ENCODE results near the gene WDR89. TPM values are rescaled to one million over a fixed set of nuclear protein-coding genes. Genes with fewer than 3 reads are reported as not detected.

WDR89 gene
- total RNA-seq, 1 experiment from 2014 or later: 14.4 TPM

DNA sequence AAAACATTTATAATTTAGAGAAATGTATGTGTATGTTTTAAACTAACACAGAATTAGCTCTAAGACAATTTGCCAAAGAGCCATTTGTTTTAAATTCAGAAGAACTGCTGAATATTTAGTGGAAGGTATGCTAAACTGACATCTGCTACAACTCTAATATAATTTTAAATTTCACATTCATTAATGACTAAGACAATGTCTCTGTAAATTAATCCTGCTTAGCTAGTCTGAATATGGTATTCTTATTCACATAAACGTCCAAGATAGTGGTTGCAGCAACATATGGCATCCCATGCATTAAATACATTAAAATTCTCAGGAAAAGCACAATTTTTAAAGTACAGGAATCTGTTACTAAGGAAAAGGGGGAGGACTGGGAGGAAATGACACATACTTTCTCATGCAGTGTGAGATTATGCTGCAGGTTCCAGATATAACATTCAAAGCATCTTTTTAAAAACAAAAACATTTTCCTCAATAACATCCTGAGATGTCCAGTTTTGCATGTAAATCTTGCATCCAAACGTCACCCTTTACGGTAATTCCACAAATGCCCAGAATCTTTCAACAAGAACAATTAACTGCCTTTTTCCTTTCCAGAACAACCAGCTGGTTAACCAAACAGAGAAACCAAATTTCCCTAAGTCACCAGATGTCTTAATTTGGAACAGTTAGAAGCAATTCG, 26.9 kb downstream of the WDR89 start:
- no peaks in the 10 kb centered on the region for H3K4me1 Mint-ChIP-seq (ENCODE audit: low read depth, unreplicated experiment)
- Histone ChIP-seq H3K9me3 (no peaks in the 10 kb centered on the region), H3K36me3 (ENCODE audit: control insufficient read depth, insufficient read depth, low read length) (no peaks in the 10 kb centered on the region), H3K4me1 (no peaks in the 10 kb centered on the region), H3K27me3 (replicated peaks; ENCODE audit: control insufficient read depth, insufficient read depth, low read length) (no peaks in the 10 kb centered on the region), H3K4me3 (ENCODE audit: low read depth, low read length) (no peak overlapping the region)
- ChIA-PET CTCF (interaction anchor here (0.6 kb wide), 1 partner anchor 188 kb away, joined by 4 read pairs; no protein-coding TSS in a partner anchor), POLR2A (no interaction called here)
- H3K9me3 Mint-ChIP-seq (ENCODE audit: unreplicated experiment): no peaks in the 10 kb centered on the region
- BruUV-seq (replicated peaks): no TSS peak
- no peak for DNase-seq
- no peak overlapping the region for H3K27ac Mint-ChIP-seq (ENCODE audit: unreplicated experiment)
- intact Hi-C loops (cut with micrococcal nuclease; ENCODE audit: unreplicated experiment): no loop called here
- TF ChIP-seq, protein P1, sequence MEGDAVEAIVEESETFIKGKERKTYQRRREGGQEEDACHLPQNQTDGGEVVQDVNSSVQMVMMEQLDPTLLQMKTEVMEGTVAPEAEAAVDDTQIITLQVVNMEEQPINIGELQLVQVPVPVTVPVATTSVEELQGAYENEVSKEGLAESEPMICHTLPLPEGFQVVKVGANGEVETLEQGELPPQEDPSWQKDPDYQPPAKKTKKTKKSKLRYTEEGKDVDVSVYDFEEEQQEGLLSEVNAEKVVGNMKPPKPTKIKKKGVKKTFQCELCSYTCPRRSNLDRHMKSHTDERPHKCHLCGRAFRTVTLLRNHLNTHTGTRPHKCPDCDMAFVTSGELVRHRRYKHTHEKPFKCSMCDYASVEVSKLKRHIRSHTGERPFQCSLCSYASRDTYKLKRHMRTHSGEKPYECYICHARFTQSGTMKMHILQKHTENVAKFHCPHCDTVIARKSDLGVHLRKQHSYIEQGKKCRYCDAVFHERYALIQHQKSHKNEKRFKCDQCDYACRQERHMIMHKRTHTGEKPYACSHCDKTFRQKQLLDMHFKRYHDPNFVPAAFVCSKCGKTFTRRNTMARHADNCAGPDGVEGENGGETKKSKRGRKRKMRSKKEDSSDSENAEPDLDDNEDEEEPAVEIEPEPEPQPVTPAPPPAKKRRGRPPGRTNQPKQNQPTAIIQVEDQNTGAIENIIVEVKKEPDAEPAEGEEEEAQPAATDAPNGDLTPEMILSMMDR (IDR thresholded peaks at IDR 0.05; ENCODE audit: insufficient read depth in 1 of 2, low read depth in 1 of 2, low read length in 1 of 2, severe bottlenecking in 1 of 2, unreplicated experiment in 1 of 2): no peak
- H3K27me3 Mint-ChIP-seq (ENCODE audit: insufficient read depth, unreplicated experiment): no peaks in the 10 kb centered on the region
- H3K4me3 Mint-ChIP-seq (ENCODE audit: unreplicated experiment): no peak overlapping the region
- peaks cover 14% of the 10 kb centered on the region for H3K36me3 Mint-ChIP-seq (ENCODE audit: insufficient read depth, unreplicated experiment)

DNA sequence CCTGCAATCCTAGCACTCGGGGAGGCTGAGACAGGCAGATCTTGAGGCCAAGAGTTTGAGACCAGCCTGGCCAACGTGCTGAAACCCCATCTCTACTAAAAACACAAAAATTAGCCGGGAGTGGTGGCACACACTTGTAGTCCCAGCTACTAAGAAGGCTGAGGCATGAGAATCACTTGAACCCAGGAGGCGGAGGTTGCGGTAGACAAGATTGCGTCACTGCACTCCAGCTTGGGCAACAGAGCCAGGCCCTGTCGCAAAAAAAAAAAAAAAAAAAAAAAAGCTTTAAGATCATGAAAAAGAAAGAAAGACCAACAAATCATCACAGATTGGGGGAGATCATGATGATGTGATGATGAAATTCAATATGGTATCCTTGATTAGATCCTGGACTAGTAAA, 30.6 kb downstream of the WDR89 start:
- Mint-ChIP-seq H3K9me3 (ENCODE audit: unreplicated experiment) (no peaks in the 10 kb centered on the region), H3K27me3 (ENCODE audit: insufficient read depth, unreplicated experiment) (no peaks in the 10 kb centered on the region), H3K4me3 (ENCODE audit: unreplicated experiment) (no peak overlapping the region), H3K4me1 (ENCODE audit: low read depth, unreplicated experiment) (no peaks in the 10 kb centered on the region), H3K36me3 (ENCODE audit: insufficient read depth, unreplicated experiment) (peaks cover 8% of the 10 kb centered on the region), H3K27ac (ENCODE audit: unreplicated experiment) (no peak overlapping the region)
- DNase-seq: no peak
- BruUV-seq (replicated peaks): no TSS peak
- H3K4me3 ChIP-seq (ENCODE audit: low read depth, low read length): no peak overlapping the region
- no peaks in the 10 kb centered on the region for H3K36me3 ChIP-seq (ENCODE audit: control insufficient read depth, insufficient read depth, low read length)
- H3K4me1 ChIP-seq: no peaks in the 10 kb centered on the region
- intact Hi-C loops (cut with micrococcal nuclease; ENCODE audit: unreplicated experiment): no loop called here
- ChIA-PET POLR2A (no interaction called here), CTCF (no interaction called here)
- no peaks in the 10 kb centered on the region for H3K9me3 ChIP-seq
- TF ChIP-seq, protein P1 (IDR thresholded peaks at IDR 0.05; ENCODE audit: insufficient read depth in 1 of 2, low read depth in 1 of 2, low read length in 1 of 2, severe bottlenecking in 1 of 2, unreplicated experiment in 1 of 2): no peak
- no peaks in the 10 kb centered on the region for H3K27me3 ChIP-seq (replicated peaks; ENCODE audit: control insufficient read depth, insufficient read depth, low read length)

DNA sequence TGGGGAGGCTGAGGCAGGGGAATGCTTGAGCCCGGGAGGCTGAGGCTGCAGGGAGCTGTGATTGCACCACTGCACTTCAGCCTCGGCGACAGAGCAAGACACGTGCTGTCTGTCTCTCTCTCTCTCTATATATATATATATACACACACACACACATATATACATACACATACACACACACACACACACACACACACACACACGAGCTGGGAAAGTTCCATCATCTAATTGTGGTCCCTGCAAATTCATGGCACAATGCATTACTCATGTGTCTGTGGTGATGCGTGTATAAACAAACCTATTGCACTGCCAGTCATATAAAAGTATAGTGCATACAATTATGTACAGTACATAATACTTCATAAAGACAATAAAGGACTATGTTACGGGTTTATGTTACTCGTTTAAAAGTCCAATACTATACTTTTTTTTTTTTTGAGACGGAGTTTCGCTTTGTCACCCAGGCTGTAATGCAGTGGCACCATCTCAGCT, 36.6 kb downstream of the WDR89 start:
- no peak overlapping the region for H3K4me3 ChIP-seq (ENCODE audit: low read depth, low read length)
- no peaks in the 10 kb centered on the region for H3K9me3 ChIP-seq
- no peaks in the 10 kb centered on the region for H3K9me3 Mint-ChIP-seq (ENCODE audit: unreplicated experiment)
- intact Hi-C loops (cut with micrococcal nuclease; ENCODE audit: unreplicated experiment): no loop called here
- H3K36me3 Mint-ChIP-seq (ENCODE audit: insufficient read depth, unreplicated experiment): peaks cover 17% of the 10 kb centered on the region
- H3K4me3 Mint-ChIP-seq (ENCODE audit: unreplicated experiment): no peak overlapping the region
- TF ChIP-seq, protein P1 (IDR thresholded peaks at IDR 0.05; ENCODE audit: insufficient read depth in 1 of 2, low read depth in 1 of 2, low read length in 1 of 2, severe bottlenecking in 1 of 2, unreplicated experiment in 1 of 2): no peak
- no peaks in the 10 kb centered on the region for H3K4me1 ChIP-seq
- no peak overlapping the region for H3K27ac Mint-ChIP-seq (ENCODE audit: unreplicated experiment)
- CTCF ChIA-PET: no interaction called here
- DNase-seq: no peak
- no peaks in the 10 kb centered on the region for H3K27me3 Mint-ChIP-seq (ENCODE audit: insufficient read depth, unreplicated experiment)
- POLR2A ChIA-PET: no interaction called here
- no peaks in the 10 kb centered on the region for H3K4me1 Mint-ChIP-seq (ENCODE audit: low read depth, unreplicated experiment)
- no peaks in the 10 kb centered on the region for H3K27me3 ChIP-seq (replicated peaks; ENCODE audit: control insufficient read depth, insufficient read depth, low read length)
- no peaks in the 10 kb centered on the region for H3K36me3 ChIP-seq (ENCODE audit: control insufficient read depth, insufficient read depth, low read length)
- no TSS peak for BruUV-seq (replicated peaks)

All from Caco-2 (cell line).